ENCODE data around the gene RAB3A.

RAB3A gene

DNA sequence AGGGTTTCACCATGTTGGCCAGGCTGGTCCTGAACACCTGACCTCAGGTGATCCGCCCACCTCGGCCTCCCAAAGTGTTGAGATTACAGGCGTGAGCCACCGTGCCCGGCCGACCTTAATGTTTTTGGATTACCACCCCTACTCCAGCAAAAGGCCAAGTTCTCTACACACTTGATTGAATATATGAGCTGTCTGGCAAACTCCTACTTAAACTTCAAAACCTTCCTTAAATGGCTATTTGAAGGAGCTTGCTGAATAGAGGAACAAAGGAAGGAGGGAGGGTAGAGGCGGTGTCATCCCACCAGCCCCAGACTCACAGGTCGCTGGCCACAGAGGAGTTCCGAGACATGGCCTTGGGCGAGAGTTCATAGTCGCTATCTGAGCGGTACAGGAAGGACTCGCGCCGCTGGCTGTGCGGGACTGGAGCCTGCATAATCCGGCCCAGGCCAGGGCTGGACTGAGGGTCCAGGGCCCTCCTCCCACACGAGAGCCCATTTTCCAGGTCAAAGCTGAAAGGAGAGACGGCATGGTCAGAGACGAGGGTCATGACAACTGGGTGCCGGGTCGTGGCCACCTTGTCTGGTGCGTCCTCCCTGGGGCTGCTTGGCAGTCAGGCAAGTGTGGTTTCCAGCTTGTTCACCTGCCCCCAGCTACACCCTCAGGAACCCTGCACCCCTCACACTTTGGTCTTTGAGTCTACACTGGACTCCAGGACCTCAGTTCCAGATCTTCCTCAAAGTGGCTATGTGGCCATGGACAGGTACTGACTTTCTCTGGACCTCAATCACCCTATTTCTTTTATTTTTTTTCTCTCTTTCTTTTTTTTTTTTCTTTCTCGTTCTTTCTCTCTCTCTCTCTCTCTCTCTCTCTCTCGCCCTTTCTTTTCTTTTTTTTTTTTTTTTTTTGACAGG lies 18.2 kb upstream of the RAB3A start:
- TF ChIP-seq, protein P1, sequence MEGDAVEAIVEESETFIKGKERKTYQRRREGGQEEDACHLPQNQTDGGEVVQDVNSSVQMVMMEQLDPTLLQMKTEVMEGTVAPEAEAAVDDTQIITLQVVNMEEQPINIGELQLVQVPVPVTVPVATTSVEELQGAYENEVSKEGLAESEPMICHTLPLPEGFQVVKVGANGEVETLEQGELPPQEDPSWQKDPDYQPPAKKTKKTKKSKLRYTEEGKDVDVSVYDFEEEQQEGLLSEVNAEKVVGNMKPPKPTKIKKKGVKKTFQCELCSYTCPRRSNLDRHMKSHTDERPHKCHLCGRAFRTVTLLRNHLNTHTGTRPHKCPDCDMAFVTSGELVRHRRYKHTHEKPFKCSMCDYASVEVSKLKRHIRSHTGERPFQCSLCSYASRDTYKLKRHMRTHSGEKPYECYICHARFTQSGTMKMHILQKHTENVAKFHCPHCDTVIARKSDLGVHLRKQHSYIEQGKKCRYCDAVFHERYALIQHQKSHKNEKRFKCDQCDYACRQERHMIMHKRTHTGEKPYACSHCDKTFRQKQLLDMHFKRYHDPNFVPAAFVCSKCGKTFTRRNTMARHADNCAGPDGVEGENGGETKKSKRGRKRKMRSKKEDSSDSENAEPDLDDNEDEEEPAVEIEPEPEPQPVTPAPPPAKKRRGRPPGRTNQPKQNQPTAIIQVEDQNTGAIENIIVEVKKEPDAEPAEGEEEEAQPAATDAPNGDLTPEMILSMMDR (IDR thresholded peaks at IDR 0.05; ENCODE audit: low read depth, low read length, missing control alignments), result no peak
- in situ Hi-C loops (cut with HindIII; ENCODE audit: low pct_ligation_motif_present, low sequenced_read_pairs), result no loop called here
- no peaks in the 10 kb centered on the region for H3K27me3 ChIP-seq (replicated peaks)
- H3K36me3 ChIP-seq (replicated peaks), result no peaks in the 10 kb centered on the region
- no peak overlapping the region for H3K27ac ChIP-seq
- no peak for DNase-seq
- no peak overlapping the region for H3K4me3 ChIP-seq (ENCODE audit: low read depth, low read length)

DNA sequence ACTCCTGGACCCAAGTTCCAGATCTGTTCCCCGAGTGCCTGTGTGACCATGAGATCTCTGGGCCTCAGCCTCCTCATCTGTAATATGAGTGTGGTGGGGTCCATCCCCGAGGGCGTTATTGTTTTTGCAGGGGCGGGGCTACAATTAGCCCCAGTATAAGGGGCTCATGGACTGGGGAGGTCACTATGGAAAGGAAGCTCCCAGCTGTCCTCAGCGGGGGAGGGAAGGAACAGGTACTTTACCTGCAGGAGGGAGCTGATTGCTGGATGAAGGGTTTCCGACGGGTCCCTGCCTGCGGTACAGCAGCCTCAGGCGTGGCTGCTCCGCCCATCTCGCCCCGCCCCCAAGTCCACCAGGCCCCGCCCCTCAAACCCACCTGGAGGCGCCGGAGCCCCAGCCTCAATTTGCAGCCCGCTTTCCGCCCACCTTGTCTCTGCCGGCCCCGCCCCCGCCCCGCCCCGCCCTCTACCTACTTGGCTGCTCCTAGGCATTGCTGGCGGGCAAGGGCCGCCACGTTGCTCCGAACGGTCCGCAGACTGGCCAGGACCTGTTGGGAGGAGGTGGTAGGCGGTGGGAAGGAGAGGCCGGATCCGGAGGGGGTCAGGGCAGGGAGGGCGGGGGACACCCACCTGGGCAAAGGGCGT lies 16.9 kb upstream of the RAB3A start:
- H3K27me3 ChIP-seq (replicated peaks), result no peaks in the 10 kb centered on the region
- H3K36me3 ChIP-seq (replicated peaks), result no peaks in the 10 kb centered on the region
- no peak for DNase-seq
- no peak overlapping the region for H3K27ac ChIP-seq
- in situ Hi-C loops (cut with HindIII; ENCODE audit: low pct_ligation_motif_present, low sequenced_read_pairs), result no loop called here
- no peak overlapping the region for H3K4me3 ChIP-seq (ENCODE audit: low read depth, low read length)
- TF ChIP-seq, protein P1 (IDR thresholded peaks at IDR 0.05; ENCODE audit: low read depth, low read length, missing control alignments), result no peak

DNA sequence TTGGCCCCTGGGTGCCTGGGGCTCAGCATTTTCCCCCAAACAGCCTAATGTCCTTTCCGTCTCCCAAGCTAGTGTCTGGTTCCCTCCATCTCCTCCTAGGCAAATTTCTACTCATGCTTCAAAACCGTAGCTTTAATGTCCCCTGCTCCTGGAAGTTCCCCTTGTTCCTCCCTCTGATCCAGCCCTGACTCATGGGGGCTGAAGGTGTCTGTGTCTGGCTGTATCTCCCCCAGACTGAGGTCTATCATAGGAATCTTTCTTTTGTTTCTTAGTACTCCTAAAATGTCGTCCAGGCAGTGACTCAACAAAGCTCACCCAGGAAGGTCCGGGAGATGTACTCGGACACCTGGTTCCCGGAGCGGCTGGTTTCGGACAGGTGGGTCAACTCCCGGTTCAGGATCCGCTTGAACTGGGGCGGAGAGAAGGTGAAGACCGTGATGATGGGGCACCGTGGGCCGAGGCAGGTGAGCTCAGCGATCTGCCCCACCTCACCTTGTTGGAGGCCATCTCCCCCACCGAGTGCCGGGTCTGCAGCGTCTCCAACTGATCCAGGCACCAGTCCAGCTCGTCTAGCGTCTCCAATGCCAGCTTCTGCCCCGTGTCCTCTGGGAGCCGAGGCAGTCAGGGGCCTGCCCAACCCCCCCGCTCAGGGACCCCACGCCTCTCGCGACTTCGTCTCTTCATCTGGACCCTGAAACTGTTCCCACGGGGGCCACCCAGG lies 16.2 kb upstream of the RAB3A start:
- DNase-seq, result no peak
- Histone ChIP-seq H3K27ac (no peak overlapping the region), H3K27me3 (replicated peaks) (no peaks in the 10 kb centered on the region), H3K36me3 (replicated peaks) (no peaks in the 10 kb centered on the region), H3K4me3 (ENCODE audit: low read depth, low read length) (no peak overlapping the region)
- TF ChIP-seq, protein P1 (IDR thresholded peaks at IDR 0.05; ENCODE audit: low read depth, low read length, missing control alignments), result no peak
- in situ Hi-C loops (cut with HindIII; ENCODE audit: low pct_ligation_motif_present, low sequenced_read_pairs), result no loop called here

DNA sequence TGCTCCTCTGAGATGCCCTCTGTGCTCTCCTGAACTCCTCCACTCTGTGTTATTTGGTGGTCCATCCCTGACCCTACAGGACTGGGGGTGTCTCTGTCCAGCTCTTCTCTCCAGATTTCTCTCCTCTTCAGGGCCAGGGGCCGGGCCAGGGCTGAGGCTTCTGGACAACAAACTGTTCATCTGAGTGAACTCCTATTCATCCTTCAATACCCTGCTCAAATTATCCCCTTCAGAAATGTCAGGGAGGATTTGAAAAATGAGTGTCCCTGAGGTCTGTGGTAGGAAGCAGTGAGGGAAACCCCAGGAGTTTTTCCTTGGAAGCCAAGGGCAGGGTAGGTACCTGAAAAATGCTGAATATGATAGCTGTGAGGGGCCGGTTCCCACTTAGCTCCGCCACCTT lies 14.8 kb upstream of the RAB3A start:
- Histone ChIP-seq H3K36me3 (replicated peaks) (no peaks in the 10 kb centered on the region), H3K4me3 (ENCODE audit: low read depth, low read length) (no peak overlapping the region), H3K27ac (no peak overlapping the region), H3K27me3 (replicated peaks) (no peaks in the 10 kb centered on the region)
- TF ChIP-seq, protein P1 (IDR thresholded peaks at IDR 0.05; ENCODE audit: low read depth, low read length, missing control alignments), result no peak
- no peak for DNase-seq
- in situ Hi-C loops (cut with HindIII; ENCODE audit: low pct_ligation_motif_present, low sequenced_read_pairs), result no loop called here

- no peaks in the 10 kb centered on the region for H3K36me3 ChIP-seq (replicated peaks)
- no peak for DNase-seq
- no peak overlapping the region for H3K4me3 ChIP-seq (ENCODE audit: low read depth, low read length)
- H3K27ac ChIP-seq, result no peak overlapping the region
- H3K27me3 ChIP-seq (replicated peaks), result no peaks in the 10 kb centered on the region
- TF ChIP-seq, protein P1 (IDR thresholded peaks at IDR 0.05; ENCODE audit: low read depth, low read length, missing control alignments), result no peak
- in situ Hi-C loops (cut with HindIII; ENCODE audit: low pct_ligation_motif_present, low sequenced_read_pairs), result no loop called here
Measured at GRCh38 chr19:18218159-18218558, 14.3 kb upstream of the RAB3A start.
